HG03066 (cell line): ENCODE results near the gene NRARP.
"Not testable (repeated sequence)": the region's sequence is repeated elsewhere in the genome, so short reads cannot be mapped to it uniquely, and the experiment has no call there.

Source experiments
- ATAC-seq: cut with Tn5 transposase; IDR thresholded peaks from one replicate; pipeline ENCODE4 v1.9.1; 2021; ENCODE audit warnings: low read depth; ENCODE audit not compliant: unreplicated experiment

NRARP gene

GRCh38 chr9:137266162-137266527, 35.9 kb downstream of the NRARP start:
- no peak for ATAC-seq

DNA sequence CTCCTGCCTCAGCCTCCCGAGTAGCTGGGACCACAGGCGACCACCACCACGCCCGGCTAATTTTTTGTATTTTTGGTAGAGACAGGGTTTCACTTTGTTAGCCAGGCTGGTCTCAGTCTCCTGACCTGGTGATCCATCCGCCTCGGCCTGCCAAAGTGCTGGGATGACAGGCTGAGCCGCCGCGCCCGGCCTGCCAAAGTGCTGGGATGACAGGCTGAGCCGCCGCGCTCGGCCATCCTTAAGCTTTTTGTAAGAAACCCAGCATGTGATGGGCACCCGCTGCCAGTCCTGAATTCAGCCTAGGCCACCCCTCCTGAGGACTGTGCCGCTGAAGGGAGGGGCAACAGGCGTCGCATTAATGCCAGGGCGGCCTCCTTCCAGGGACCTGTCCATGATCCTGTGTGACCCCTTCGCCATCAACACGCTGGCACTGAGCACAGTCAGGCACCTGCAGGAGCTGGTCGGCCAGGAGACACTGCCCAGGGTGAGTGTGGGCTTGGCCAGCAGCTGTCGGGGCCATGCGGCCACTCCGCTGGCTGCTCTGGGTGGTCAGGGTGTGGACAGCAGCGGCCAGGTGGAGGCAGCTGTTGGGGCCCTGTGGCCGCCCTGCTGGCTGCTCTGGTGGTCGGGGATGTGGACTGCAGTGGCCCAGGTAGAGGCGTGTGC, 36.4 kb downstream of the NRARP start:
- ATAC-seq, result no peak

GRCh38 chr9:137264067-137264466, 38.0 kb downstream of the NRARP start:
- no peak for ATAC-seq

GRCh38 chr9:137263506-137263905, 38.6 kb downstream of the NRARP start:
- ATAC-seq, result no peak

DNA sequence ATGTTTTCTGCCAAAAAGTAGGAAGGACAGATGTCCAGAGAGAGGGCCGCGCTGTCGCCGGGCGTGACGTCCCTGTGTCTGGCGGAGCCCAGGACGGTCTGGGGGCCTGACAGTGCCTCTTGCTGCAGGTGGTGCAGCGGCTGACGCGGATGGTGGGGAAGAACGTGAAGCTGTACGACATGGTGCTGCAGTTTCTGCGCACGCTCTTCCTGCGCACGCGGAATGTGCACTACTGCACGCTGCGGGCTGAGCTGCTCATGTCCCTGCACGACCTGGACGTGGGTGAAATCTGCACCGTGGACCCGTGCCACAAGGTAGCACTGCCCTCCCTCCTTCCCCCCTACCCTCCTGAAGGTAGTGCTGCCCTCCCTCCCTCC, 39.2 kb downstream of the NRARP start:
- no peak for ATAC-seq

- ATAC-seq, result not testable (repeated sequence)
Measured at GRCh38 chr9:137262173-137262908, 39.7 kb downstream of the NRARP start.

DNA sequence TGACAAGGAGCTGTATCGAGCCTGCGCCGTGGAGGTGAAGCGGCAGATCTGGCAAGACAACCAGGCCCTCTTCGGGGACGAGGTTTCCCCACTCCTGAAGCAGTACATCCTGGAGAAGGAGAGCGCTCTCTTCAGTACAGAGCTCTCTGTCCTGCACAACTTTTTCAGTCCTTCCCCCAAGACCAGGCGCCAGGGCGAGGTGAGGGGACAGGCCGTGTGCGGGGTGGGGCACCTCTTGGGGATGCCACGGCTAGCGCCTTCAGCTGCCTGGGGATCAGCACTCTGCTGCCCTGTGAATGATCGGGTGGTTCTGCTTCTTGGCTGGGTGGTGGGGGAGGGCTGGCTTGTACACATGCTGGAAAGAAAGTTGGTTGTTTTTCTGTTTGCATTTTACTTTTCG, 45.2 kb downstream of the NRARP start:
- ATAC-seq, result no peak

GRCh38 chr9:137256362-137256761, 45.7 kb downstream of the NRARP start:
- no peak for ATAC-seq

DNA sequence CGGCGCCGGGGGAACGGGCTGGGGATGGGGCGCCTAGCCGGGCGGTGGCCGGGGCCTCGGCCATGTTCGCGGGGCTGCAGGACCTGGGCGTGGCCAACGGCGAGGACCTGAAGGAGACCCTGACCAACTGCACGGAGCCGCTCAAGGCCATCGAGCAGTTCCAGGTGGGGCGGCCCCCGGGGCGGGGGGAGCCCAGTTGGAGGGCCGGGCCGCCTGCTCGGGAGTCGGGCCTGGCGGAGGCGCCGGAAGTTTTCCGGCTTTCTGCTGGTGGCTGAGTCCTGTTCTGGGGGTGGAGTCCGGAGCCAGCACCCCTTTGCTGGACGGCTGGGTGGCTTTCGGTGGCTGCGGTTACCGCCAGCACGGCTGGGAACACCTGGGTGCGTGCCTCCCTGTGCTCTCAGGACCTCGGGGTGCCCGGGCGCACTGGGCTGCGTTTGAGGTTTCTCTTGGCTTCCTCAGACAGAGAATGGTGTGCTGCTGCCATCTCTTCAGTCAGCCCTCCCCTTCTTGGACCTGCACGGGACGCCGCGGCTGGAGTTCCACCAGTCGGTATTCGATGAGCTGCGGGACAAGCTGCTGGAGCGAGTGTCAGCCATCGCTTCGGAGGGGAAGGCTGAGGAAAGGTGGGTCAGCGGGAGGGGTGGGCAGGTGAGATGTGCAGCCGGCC, 46.5 kb downstream of the NRARP start:
- no peak for ATAC-seq

DNA sequence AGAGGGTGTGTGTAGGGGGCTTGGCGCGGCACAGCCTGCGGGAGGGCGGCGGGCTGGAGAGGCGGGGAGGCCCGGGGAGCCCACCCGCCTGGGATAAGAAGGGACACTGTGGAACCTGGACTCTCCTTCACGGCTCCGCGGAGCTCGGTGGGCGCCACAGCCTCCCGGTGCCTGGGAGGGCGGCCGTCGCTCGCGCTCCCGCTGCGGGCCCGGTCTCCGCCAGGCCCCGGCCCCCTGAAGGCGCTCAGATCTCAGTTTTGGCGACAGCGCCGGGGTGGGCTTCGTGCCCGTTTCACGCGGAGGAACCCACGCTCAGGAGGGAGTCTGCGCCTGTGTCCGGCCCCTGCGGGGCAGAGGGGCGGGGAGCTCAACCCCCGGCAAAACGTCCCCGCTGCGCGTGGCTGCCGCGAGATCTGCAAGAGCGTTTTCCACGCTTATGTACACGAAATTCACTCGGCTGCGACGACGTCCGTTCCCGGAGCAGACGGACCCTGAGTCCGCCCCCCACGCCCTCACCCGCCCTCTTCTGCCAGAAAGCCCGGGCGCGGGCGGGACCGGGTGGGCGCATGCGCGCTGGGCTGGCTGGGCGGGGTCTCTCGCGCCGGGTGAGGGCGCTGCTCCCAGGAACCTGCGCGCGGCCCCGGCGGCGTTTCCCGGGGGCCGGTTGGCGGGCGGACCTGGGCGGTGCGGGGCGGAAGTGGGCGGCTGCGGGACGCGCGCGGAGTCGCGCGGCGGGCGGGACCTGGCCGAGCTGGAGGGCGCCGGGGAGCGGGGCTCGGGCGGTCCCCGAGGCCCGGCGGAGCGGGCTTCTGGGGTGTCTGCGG, 47.2 kb downstream of the NRARP start, which contains the start of gene NELFB:
NELFB (plus strand) TSS at position 704 of the 824 bp plus-strand sequence.
- peak; percentile 70 for ATAC-seq

GRCh38 chr9:137253717-137254623, 48.1 kb downstream of the NRARP start:
- ATAC-seq, result no peak

GRCh38 chr9:137252555-137253506, 49.2 kb downstream of the NRARP start:
- no peak for ATAC-seq

DNA sequence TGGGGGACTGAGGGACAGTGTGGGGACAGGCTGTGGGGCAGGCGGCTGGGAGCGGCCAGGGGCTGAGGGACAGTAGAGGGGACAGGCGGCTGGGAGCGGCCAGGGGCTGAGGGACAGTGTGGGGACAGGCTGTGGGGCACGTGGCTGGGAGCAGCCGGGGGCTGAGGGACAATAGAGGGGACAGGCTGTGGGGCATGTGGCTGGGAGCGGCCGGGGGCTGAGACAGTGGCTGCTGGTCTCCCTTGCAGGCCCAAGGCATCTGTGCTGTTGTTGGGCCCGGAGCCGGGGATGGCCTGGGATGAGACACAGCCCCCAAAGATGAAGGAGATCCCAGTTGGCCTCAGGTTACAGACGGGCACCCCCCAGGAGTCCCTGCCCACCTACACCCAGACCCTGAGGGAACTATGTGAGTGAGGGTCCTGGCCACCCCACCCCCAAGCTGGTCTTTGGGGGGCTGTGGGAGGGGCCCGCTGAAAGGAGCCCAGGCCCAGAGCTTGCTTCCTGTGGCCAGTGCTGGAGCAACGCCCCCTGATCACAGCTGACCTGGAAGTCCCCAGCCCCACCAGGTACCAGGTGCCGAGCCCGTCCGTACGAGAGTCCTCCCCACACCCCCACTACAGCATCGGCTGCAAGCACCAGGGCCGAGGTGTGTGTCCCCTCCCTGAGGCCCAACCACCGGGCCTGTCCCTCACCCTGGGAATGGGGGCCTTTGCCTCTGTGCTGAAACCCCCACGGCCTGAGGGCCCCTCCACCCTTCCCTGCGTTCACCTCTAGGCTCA, 50.4 kb downstream of the NRARP start:
- no peak for ATAC-seq

DNA sequence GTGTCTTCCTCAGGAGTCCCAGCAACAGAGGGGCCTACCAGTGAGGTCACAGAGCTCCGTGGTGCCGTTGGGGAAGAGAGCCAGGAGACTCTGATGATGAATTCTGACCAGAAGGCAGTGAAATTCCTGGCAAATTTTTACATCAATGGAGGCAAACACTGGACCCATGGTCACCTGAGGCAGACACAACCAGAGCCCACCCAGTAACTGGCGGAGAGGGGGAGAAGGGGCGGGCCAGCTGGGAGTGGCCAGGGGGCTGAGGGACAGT, 50.9 kb downstream of the NRARP start, which contains the start of gene STPG3:
STPG3 (plus strand) TSS at position 93 of the 268 bp plus-strand sequence; CDS start at position 94, 1 bp downstream.
- ATAC-seq, result no peak

DNA sequence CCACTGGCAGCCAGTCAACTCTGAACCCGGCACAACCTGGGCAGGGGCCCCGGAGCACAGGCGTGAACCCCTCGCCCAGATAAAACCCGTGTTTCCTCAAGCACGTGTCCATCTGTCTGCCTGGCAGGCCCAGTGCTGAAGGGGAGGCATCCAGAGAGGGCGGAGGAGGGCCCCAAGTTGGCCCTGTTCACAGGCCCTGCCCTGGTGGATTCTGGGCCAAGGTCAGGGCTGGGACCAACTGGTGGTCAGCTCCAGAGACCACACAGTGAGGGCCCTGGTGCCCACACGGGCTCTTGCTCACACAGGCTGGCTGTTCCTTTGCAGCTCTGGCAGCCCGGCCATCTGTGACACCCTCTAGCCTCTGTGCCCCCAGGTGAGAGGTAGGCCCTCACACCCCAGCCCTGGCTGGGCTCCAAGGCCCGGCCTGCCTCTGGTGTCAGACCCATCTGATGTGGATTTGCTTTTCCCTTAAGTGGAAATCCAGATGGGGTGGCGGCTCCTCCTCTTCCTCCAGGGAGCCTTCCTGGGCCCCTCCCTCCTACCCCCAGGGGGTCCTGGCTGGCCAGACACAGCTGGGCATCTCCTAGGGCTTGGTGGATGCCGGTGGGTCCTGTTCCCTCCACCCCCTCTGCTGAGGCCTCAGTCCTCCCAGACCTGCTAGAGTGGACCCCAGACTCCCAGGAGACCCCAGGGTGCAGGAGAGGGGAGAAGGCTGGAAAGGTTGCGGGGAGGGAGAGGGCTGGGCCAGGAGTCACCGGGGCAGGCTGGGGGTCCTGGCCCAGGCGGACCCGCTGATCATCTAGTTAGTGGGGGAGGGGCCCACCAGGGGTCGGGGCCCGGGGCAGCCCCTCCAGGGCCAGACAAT, 51.5 kb downstream of the NRARP start:
- ATAC-seq, result no peak
